ENCODE measurements around the gene RPS2.
"Not testable (repeated sequence)": the region's sequence is repeated elsewhere in the genome, so short reads cannot be mapped to it uniquely, and the experiment has no call there.

Gene RPS2

DNA sequence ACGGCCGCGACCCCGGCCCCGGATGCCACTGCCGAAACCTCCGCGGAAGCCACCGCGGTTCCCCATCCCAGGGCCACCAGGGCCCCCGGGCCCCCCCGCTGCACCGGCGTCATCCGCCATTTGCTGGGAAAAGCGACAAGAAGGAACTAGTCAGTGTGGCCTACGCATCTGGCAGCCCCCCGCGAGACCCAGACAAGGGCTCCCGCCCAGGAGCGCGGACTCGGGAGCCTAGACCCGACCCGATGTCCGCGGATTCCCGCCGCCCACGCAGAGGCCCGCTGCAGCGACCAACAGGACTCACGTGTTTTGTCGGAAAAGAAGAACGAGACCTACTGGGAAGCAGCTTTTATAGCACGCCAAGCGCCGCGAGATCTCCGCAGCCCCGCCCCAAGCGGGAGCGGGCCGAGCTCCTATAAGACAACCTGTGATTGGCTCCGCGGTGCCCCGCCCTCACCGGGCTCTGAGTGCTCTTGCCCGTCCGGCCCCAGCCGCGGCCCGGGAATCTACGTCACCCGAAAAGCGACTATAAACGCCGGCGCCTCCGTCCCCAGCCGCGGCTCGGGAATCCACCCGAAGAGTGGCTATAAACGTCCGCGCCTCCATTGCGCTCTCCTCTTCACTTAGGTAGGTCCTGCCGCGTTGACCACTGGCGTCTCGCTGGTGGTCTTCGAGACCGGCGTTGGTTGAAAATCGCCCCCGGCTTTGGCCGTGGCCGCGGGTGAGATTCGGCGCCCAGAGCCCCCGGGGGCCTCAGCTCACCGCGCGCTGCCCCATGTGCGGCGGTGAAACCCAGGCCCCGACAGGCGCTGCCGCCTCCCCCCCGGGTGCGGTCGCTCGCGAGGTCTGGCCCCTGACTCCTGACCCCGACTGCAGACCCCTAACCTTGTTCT, at the start of gene RPS2:
RPS2 (minus strand) TSS at position 321 of the 890 bp plus-strand sequence; CDS start at position 120, 201 bp downstream.
- peak; percentile 96 to 97 for DNase-seq

DNA sequence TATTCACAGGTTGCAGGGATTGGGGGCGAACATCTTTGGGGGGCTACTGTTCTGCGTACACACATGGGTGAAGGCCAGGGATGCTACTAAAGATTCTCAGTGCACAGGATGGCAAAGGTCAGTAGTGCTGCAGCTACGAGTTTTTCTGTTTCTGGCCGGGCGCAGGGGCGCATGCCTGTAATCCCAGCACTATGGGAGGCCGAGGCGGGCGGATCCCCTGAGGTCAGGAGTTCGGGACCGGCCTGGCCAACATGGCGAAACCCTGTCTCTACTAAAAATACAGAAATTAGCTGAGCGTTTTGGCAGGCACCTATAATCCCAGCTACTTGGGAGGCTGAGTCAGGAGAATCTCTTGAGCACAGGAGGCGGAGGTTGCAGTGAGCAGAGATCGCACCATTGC, 48.9 kb upstream of the RPS2 start:
- DNase-seq: no peak

DNA sequence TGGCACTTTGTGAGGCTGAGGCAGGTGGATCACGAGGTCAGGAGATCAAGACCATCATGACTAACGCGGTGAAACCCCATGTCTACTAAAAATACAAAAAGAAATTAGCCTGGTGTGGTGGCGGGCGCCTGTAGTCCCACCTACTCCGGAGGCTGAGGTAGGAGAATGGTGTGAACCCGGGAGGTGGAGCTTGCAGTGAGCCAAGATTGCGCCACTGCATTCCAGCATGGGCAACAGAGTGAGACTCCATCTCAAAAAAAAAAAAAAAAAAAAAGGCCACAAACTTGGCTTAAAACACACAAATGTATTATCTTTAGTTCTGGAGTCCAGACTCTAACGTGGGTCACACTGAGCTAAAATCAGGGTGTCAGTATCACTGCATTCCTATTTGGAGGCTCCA, 47.1 kb upstream of the RPS2 start:
- DNase-seq: not testable (repeated sequence)

DNA sequence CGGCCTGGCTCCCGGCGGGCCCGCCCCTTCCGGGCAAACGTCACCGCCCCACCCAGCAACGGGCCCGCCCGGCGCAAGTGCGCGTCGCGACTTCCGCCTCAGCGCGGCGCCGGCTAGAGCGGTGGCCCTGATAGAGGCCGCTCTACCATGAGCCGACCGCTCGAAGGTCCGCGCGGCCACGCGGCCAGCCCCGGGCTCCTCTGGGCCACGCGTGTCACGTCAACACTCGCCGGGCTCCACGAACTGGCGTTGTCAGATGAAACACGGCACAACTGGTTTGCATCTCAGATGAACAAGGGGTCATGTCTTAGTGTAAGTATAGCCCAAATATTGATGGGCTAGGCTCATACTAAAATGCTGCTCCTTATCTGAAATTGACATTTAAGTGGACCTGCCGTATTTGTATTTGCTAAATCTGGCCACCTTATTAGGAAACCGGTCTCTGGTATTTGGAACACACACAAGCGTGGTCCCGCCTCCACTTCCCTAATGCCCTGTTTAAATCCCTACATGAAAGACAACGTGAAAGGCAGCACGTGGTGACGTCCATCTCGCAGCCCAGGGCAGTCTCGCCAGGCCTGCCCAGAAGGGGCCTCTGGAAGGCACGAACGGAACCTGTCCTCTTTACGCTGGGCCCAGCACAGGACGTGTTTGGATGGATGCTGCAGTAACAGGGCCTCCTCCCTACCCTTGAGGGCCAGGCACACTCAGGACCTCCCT, 45.3 kb upstream of the RPS2 start, which contains the start of gene ZNF598:
ZNF598 (minus strand) TSS at position 31 of the 720 bp plus-strand sequence.
- DNase-seq: peak; percentile 73 to 82

DNA sequence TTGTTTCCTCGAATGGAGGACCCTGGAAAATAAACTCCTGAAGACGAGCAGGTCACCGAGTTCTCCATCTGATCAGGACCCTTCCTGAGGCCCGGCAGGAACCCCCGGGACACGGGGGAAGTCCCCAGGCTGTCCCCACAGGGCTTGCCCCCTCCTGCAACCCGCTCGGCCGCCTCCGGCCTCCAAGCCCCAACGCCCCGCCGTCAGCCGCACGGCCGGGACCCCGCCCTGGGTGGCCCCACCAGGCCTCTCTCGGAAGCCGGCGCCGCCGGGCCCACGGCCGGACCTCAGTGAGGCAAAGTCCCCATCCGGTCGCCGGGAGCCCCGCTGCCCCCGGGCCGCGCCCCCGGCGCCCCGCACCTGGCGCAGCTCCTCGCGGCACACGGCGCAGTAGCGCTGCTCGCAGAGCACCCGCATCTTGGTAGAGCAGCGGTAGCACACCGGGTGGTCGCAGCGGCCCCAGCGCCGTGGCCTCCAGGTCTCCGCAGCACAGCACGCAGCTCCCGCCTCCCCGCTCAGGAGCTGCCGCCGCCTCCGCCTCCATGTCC, 44.6 kb upstream of the RPS2 start:
- DNase-seq: no peak

DNA sequence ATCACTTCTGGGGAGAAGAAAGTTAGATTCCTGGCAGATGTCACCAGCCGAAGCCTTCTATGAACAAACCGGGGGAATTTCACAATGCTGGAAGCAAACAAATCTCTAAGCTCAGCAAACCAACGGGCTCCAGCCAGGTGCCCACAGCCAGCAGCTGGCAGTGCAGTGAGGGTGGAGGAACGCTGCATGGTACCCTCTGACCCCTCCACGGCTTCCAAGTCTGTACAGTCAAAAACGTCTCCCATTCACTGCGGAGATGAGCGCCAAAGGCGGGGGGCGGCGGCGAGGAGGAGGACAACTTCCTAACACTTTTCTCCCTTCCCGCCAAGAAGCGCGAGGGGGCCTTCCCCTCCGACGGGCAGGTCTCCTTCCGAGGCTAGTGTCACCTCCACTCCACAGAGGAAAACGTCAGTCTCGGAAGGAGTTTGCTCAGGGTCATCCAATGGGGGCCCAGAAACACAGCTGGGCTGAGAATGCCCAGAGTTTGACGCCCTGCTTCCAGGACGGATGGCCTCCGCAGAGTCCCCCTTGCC, 44.1 kb upstream of the RPS2 start:
- no peak for DNase-seq

DNA sequence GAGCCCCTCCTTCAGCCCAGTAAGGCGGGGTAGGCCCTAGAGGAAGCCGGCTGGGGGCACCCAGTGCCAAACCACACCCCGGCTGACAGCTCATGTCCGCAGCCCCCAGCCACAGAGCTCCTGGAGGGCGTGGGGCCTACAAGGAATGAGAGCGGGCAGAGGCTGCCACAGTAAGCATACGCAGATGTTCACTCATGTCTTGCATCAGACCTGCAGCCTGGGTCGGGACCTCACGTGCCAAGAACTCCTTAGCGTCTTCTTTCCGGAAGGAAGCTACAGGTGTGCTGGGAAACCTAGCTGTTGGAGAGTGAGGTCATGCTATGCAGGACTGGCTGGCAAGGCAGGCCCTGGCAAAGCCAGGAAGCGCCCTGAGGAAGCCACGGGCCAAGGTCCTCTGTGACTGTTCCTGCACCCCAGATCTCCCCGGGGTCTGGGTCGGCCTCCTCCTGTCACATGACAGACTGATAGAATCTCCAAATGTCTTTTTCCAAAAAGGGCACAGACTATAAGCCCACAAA, 43.4 kb upstream of the RPS2 start:
- no peak for DNase-seq

DNA sequence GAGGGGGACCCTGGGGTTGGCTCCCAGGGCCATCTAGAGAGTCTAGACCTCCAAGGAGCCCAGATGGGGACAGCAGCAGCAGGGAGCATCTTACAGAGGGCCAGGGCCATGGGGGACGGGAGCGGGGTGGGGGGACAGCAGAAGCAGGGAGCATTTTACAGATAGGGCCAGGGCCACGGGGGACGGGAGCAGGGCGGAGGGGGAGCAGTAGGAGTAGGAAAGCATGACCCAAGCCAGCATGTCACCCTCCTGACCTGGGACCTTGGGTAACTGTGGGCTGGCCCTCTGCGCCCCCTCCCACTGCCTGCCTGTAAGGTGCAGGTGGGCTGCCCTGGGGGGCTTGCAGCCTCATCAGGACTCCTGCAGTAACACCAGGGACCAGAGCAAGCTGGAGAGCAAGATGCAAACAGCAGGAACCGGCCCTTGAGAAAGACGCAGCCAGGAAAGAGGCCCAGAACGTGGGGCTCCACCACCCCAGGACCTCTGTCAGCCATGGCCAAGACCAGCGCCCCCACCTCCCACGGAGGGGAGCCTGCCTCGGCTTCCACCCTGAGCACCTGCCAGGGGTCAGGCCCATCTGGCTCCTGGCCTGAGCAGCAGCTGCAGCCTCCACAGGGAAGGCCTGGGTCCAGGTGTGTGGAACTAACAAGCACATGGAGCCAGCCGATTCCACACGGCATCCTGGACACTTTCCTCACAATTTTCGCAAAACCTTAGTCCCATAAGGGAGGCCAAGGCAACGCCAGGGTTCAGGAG, 42.6 kb upstream of the RPS2 start:
- DNase-seq: no peak

DNA sequence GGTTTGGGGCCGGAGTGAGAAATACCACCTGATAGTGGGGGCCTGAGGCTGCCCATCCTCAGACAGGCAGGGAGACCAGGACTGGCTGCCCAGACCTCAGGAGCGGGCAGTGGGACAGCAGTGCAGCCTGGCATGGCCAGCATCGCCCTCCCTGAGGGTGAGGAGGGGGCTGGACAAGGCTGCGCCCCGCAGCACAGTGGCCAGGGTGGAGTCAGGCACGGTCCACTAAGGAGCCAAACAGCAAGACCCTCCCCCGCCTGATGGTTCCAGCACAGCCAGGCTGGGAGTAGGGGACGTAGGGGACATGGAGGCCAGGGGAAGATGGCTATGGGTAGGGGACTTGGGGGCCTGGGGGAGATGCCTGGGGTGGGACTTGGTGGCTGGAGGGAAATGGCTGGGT, 41.7 kb upstream of the RPS2 start:
- DNase-seq: no peak

DNA sequence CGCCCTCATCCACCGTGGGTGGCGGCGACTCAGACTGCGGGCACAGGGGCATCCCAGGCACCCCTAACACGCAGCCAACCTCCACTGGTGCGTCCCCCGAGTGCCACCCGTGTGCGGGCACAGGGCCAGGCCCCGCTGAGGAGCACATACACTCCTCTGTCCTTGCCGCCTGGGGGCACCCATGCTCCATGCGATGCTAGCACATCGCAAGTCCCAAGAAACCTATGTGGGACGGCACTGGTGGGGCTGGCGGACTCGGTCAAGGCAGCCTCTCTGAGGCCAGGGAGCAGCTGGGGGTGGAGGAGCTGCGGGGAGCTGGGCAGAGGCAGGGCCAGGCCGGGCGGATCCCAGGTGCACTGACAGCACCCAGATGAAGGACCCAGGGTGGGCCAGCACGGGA, 41.0 kb upstream of the RPS2 start:
- DNase-seq: no peak

DNA sequence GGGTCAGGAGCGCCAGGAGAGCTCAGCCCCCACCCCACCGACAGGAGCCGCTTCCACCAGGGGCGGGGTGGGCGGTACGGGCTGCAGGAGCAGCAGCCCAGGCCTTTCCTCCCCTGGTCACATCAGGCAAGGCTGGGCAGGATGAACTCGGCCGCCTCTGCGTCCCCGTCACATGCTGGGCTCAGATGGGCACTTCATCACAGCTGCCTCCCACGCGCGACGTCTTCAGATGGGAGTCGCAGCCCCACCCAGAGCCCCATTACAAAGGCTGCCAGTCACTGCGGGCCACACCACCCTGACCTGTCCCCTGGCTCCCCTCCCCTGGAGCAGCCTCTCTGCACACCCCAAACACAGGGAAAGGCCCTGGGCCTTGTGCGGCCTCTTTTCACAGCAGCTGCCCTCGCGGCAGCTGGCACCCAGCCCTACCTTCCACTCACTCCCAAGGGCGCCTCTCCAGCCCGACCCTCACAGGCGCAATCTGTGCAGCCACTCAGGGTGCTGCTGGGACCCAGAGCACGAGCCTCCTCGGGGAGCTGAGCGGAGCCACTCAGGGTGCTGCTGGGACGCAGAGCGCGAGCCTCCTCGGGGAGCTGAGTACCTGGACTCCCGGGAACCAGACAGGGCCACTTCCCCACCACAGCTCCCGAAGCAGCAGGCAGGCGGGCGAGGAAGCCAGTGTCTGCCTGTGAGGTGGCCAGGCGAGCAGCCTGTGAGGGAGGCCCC, 40.3 kb upstream of the RPS2 start:
- no peak for DNase-seq

DNA sequence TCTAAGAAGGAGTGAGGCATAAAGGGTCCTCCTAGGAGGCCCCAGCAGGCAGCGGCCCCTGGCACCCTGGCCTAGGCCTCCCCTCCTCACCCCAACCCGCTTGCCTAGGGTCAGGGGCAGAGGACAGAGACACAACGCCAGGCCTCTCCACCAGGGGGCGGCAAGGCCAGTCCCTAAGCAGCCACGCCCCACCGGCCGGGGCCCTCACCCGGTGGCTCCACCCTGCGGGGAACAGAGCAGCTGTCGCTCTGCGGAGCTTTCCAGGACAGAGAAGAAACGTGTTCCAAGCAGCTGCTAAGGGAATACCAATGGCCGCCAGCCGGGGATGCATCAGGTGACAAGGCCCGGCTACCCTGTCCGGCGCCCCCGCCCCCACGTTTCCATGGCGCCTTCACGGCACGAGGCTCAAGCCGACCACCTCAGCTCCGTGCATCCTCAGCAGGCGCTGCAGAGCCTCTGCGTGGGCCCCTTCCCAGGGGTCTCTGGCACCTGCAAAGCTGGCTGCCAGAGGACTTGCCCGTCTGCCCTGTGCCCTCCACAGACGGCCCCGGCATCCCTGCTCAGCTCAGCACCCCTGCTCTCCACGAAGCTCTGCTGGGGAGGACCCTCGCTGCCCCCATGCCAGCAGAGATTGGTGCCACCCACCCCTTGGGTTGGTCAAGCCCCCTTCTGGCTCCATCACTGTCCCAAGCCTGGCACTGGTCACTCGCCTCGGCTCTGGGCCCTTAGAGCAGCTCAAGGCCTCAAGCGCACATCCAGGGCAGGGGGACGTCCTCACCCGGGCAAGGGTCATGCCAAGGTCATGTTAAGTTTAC, 39.4 kb upstream of the RPS2 start:
- peak; percentile 75 to 84 for DNase-seq

DNA sequence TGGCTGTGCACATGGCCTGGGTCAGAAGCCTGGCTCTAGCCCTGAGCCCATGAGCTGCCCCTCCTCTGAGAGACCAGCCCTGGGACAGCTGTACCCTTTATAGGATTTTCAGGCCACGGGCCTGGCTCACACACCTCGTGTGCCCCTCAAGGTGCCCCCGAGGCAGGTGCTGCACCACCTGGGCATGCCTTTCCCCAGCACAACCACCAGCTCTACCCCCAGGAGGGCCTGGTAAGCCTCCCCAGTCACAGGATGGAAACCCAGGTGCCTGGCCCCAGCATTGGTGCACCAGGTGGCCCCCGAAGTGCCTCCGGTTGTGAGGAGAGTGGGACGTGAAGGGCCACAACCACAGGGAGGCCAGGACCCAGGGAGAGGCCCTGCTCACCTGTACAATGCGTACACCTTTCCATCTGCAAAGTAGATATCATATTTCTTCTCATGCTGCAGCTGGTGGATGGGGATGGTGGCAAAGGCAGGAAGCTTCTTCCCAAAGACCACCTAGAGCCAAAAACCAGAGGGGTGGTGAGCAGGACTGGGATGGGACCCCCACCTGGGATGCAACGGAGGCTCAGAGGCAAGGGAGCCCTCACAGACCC, 38.7 kb upstream of the RPS2 start:
- DNase-seq: no peak

DNA sequence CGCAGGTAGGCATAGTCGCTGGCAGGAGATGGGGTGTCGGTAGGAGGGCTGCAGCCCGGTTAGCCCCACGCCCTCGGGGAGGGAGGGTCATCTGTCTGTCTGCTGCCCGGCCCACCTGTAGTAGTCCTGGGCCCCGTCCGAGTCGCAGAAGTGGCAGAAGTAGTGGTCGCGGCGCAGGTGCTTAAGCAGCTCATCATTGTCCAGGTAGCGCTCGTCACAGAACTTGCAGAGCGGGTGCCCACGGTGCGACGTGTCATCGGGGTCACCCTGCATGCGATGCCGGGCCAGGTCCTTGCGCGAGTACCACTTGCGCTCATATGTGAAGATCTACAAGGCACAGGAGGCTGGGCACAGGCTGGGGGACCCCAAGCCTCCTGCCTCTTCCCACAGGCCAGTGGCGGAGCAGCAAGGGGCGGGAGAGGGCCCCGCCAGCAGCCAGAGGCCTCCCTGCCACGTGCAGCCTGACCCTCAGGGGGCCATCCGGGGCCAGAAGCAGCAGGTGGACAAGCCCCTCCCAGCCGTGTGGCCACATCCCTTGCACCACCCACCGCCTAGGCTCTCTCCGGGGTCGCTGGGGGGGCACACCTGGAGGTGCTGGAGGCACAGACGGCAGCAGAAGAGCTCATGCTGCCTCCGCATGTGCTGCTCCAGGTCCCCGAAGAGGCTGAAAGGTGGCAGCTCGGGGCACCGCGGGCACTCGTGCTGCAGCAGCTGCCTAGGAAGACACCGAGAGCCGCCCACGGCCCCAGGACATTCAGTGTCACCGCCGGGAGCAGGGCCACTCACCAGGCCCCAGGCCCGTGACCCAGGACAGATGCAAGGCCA, 38.0 kb upstream of the RPS2 start:
- no peak for DNase-seq

DNA sequence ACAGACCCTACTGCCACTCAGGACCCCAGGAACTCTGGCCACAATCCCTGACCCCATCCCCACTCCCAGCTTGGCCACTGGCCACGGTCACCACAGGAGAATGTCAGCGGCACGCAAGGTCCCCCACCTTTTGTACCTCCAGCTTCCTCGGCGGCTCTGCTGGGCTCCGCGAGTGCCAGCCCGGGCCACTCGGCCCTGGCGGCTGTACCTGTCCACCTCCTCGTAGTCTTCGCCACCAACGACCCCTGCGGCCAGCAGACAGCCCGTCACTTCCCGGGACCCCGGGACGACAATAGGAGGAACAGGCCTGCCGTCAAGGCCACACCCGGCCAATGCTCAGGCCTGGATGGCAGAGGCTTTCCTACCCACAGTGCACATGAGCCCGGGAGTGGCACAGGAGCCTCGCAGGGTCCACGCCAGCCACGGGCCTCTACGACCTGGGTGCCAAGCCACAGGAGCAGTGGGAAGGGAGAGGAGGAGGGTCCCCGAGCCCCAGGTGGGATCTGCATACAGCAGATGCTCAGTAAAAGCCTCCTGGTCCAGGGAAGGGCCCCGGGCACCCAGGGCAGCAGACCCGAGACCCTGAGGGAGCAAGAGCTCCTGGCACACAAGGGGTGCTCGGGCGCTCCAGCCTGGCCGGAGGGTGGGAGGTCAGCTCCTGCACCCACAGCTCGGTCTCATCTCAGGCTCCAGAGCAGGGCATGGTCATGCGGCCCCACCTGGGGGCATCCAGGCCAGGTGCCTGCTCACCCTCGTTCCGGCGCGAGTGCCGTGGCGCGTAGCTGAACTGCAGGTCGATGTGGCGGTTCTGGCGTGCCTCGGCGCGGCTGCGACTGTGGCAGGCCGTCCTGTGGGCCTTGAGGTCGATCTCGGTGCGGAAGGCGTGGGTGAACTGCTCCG, 37.1 kb upstream of the RPS2 start:
- no peak for DNase-seq

DNA sequence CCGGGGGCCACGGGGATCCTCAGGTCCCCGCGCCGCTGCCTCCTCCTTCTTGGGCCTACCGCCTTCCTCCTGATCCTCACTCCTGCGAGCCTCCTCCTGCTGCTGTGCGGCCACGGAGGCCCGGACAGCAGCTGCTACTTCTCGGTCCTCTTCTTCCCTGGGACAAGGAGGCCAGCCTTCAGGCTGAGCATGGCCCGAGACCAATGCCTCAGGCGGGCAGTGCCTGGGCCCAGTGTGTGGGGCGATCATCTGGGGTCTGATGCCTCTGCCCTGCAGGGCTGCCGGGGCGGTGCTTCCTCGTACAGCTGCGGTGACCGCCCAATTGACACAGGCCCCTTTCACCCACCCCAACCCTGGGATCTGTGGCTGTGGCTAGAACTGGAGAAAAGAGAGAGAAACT, 36.4 kb upstream of the RPS2 start:
- DNase-seq: no peak

DNA sequence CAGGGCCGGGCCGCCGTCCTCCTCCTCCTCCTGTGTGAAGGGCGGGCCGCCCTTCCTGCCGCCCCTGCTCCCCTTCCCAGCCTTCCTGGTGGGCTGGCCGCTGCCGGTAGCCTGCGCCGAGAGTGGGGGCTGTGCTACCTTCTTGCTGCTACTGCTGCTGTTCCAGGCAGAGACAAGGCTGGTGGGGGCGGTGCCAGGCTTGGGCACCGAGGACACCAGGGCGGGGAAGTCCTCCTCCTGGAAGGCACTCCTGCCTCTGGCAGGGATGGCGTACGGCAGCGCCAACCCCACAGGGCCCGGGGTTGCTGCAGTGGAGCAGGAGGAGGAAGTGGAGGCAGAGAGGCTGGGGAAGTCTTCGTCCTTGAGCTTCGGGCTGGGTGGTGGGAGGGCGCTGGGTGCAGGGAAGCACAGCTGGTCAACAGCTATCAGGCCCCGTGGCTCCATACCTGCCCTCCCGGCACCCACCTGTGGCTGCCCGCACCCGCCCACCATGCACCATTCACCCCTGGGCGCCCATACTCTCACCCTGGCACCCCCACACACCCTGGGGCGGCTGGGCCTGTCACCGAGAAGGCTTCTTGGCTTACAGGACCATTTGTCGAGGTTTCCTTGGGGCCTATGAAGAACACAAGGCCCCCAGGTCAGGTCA, 35.4 kb upstream of the RPS2 start:
- DNase-seq: no peak

Data from stimulated activated CD4-positive, alpha-beta T cell treated with anti-CD3 and anti-CD28 coated beads, Interleukin-4, amount 100 ng/mL, for 4 hours (primary cell).